Measurements from ENCODE around the gene SCAPER. TPM values are rescaled to one million over a fixed set of nuclear protein-coding genes. Genes with fewer than 3 reads are reported as not detected.

Gene SCAPER
- total and polyA plus RNA-seq, 2 of the 4 experiments (the other 2 are of a cell fraction): 2.9 to 9.7 TPM

DNA sequence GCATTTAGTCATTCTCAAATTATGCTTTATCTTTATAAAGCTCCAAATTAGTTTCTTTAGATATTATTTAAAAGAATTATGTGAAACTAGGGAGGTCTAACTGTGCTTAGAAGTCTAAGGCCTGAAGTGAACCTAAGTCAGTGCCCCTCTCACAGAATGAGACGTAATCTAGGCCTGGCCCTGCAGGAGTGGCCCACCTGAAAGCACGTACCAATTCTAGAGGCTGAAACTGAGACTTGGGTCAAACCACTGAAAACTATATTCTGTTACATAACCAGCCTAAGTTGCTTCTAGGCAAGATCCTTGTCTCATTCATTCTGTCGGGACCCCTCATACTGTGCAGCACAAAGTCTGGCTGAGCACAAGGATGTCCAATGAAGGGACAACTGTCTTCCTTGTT lies 424.9 kb downstream of the SCAPER start:
- Histone ChIP-seq H3K14ac (replicated peaks; ENCODE audit: low read depth, low read length) (no peak overlapping the region), H4K5ac (ENCODE audit: low read depth, low read length) (no peak overlapping the region), H3K27ac (ENCODE audit: insufficient read depth, low read length) (no peak overlapping the region), H2BK5ac (ENCODE audit: low read depth, low read length, poor library complexity, severe bottlenecking) (no peak overlapping the region), H2AFZ (replicated peaks; ENCODE audit: low read length, poor library complexity) (no peak overlapping the region), H3K9ac (ENCODE audit: low read depth, low read length) (no peak overlapping the region), H2AK5ac (ENCODE audit: low read depth, low read length) (no peak overlapping the region), H3K4me2 (ENCODE audit: low read depth, low read length) (no peak overlapping the region), H2AK9ac (replicated peaks; ENCODE audit: low read depth, low read length, poor library complexity) (no peak overlapping the region), H4K20me1 (ENCODE audit: insufficient read depth, low read length) (no peaks in the 10 kb centered on the region), H4K91ac (ENCODE audit: insufficient read depth, low read depth, low read length) (no peak overlapping the region), H2BK15ac (ENCODE audit: low read depth, low read length) (no peak overlapping the region), H3K4me3 (ENCODE audit: insufficient read depth, low read depth, low read length) (no peak overlapping the region), H3K9me3 (ENCODE audit: control insufficient read depth, insufficient read depth, low read length) (no peaks in the 10 kb centered on the region), H3K27me3 (ENCODE audit: control insufficient read depth, insufficient read depth, low read length) (no peaks in the 10 kb centered on the region), H4K8ac (ENCODE audit: low read depth in 2 of 2, low read length in 2 of 2) (no peak overlapping the region), H2BK120ac (ENCODE audit: low read depth, low read length) (no peak overlapping the region), H3K4ac (ENCODE audit: low read depth, low read length) (no peak overlapping the region), H3K56ac (ENCODE audit: extremely low read depth, insufficient read depth, low read length) (no peak overlapping the region), H2BK20ac (ENCODE audit: low read depth, low read length) (no peak overlapping the region), H3K23ac (ENCODE audit: low read depth, low read length) (no peak overlapping the region), H3K79me1 (ENCODE audit: low read depth in 1 of 2, low read length in 2 of 2) (no peaks in the 10 kb centered on the region), H3K4me1 (ENCODE audit: control insufficient read depth, insufficient read depth, low read length) (no peaks in the 10 kb centered on the region), H3K18ac (ENCODE audit: low read depth, low read length) (no peak overlapping the region), H3K9me1 (ENCODE audit: insufficient read depth, low read length) (no peaks in the 10 kb centered on the region), H3K36me3 (ENCODE audit: control insufficient read depth, insufficient read depth, low read length) (no peaks in the 10 kb centered on the region)
- no peak for DNase-seq
- POLR2A ChIA-PET (ENCODE audit: unreplicated experiment): no interaction called here
- intact Hi-C loops (cut with micrococcal nuclease) (no loop called here), dilution Hi-C loops (cut with HindIII; ENCODE audit: low sequenced_read_pairs, unreplicated experiment) (no loop called here), in situ Hi-C loops (cut with MboI; ENCODE audit: low sequenced_read_pairs) (no loop called here)
- no peak for TF ChIP-seq MXI1 (IDR thresholded peaks at IDR 0.05; ENCODE audit: borderline replicate concordance, low read depth, low read length)
- TF ChIP-seq, protein P1, sequence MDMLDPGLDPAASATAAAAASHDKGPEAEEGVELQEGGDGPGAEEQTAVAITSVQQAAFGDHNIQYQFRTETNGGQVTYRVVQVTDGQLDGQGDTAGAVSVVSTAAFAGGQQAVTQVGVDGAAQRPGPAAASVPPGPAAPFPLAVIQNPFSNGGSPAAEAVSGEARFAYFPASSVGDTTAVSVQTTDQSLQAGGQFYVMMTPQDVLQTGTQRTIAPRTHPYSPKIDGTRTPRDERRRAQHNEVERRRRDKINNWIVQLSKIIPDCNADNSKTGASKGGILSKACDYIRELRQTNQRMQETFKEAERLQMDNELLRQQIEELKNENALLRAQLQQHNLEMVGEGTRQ (IDR thresholded peaks at IDR 0.05; ENCODE audit: low read depth, low read length): no peak
- no peak for TF ChIP-seq MAZ (IDR thresholded peaks at IDR 0.05; ENCODE audit: borderline replicate concordance, low read depth, low read length)
- no peak for TF ChIP-seq SMC3 (IDR thresholded peaks at IDR 0.05; ENCODE audit: low read depth, low read length)
- TF ChIP-seq FOS (IDR thresholded peaks at IDR 0.05; ENCODE audit: low read depth, low read length): no peak
- no peak for TF ChIP-seq NFE2L2 (IDR thresholded peaks at IDR 0.05; ENCODE audit: low read depth, low read length)
- TF ChIP-seq CHD1 (IDR thresholded peaks at IDR 0.05; ENCODE audit: low read depth, low read length): no peak
- TF ChIP-seq, protein P2, sequence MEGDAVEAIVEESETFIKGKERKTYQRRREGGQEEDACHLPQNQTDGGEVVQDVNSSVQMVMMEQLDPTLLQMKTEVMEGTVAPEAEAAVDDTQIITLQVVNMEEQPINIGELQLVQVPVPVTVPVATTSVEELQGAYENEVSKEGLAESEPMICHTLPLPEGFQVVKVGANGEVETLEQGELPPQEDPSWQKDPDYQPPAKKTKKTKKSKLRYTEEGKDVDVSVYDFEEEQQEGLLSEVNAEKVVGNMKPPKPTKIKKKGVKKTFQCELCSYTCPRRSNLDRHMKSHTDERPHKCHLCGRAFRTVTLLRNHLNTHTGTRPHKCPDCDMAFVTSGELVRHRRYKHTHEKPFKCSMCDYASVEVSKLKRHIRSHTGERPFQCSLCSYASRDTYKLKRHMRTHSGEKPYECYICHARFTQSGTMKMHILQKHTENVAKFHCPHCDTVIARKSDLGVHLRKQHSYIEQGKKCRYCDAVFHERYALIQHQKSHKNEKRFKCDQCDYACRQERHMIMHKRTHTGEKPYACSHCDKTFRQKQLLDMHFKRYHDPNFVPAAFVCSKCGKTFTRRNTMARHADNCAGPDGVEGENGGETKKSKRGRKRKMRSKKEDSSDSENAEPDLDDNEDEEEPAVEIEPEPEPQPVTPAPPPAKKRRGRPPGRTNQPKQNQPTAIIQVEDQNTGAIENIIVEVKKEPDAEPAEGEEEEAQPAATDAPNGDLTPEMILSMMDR (conservative IDR thresholded peaks at IDR 0.05; ENCODE audit: low read depth, low read length): no peak
- TF ChIP-seq BHLHE40 (IDR thresholded peaks at IDR 0.05; ENCODE audit: low read depth, low read length): no peak
- TF ChIP-seq RAD21 (IDR thresholded peaks at IDR 0.05; ENCODE audit: low read length): no peak
- no peak for TF ChIP-seq RCOR1 (IDR thresholded peaks at IDR 0.05; ENCODE audit: insufficient replicate concordance, low read length)
- 100% methylated on average over 1 of the region's 3 CpGs; no CpG with 5 or more reads in 1 of the 2 experiments for WGBS, 2 experiments (ENCODE audit: extremely low coverage in 2 of 2, insufficient read length in 1 of 2)
- no peak for ATAC-seq (ENCODE audit: low read depth)
- CTCF ChIA-PET: interaction anchor here (0.5 kb wide), 1 partner anchor 21 kb away, joined by 4 read pairs; no protein-coding TSS in a partner anchor
- no TSS peak for BruUV-seq (replicated peaks)
